ENCODE results near the gene CDH23. TPM values are rescaled to one million over a fixed set of nuclear protein-coding genes. Genes with fewer than 3 reads are reported as not detected.
A peak's percentile ranks its signal among the peaks of the same experiment; 100 is the strongest.

The CDH23 gene
- total RNA-seq, 1 experiment from 2014 or later = 2.1 TPM

DNA sequence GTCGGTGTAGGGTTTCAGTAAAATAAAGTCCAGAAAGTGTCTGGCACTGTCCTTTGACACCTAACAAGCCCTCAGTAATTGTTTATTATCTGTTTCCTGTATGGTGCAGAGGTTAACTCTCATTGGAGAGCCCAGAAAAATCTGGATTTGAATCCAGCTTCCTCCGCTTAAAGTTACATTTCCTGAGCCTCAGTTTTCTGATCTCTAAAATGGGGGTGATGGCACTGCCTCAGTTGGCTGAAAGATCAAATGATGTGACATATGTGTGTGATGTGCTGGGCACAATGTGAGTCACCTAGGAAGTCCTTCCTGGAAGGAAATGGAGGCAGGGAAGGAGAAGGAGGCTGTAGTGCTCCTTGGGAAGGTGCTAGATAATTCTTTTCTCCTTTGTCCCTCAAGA is 14.7 kb upstream of the CDH23 start:
- no peak overlapping the region for H3K9ac ChIP-seq (ENCODE audit: low read length)
- no peaks in the 10 kb centered on the region for H3K27me3 ChIP-seq (ENCODE audit: low read length)
- H3K4me2 ChIP-seq (ENCODE audit: low read depth, low read length, poor library complexity, severe bottlenecking) = no peak overlapping the region
- H3K79me2 ChIP-seq (ENCODE audit: low read length) = no peaks in the 10 kb centered on the region
- H3K9me3 ChIP-seq (ENCODE audit: low read length) = no peaks in the 10 kb centered on the region
- DNase-seq = no peak
- no peak overlapping the region for H2AFZ ChIP-seq (ENCODE audit: low read length)
- H3K4me3 ChIP-seq (ENCODE audit: low read length) = no peak overlapping the region
- no peaks in the 10 kb centered on the region for H3K36me3 ChIP-seq (ENCODE audit: insufficient read depth, low read length)
- H3K4me1 ChIP-seq (ENCODE audit: low read length) = peaks cover 19% of the 10 kb centered on the region
- no peak overlapping the region for H3K27ac ChIP-seq (ENCODE audit: low read length)
- no peaks in the 10 kb centered on the region for H4K20me1 ChIP-seq (ENCODE audit: insufficient read depth, low read depth, low read length)
- H3K9me2 ChIP-seq (replicated peaks; ENCODE audit: insufficient read depth, low read length) = no peaks in the 10 kb centered on the region

DNA sequence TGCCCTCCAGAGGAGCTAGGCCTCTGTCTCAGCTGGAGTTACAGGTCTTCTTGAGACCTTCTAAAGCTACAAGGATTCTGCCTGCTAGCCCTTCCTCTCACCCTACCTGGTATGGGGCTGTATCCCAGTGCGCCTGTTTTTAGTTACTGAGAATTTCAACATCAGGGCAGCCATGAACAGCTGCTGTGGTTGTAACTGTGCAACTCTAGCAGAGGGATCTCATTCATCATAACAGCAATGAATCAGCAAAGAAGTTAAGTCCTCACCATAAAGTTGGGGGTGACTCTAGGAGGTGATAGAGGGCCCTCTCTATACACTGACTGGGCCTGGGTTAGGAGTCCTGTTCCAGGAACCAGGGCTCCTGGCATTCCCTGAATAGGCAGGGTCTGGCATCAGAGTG is 14.0 kb upstream of the CDH23 start:
- no peaks in the 10 kb centered on the region for H3K79me2 ChIP-seq (ENCODE audit: low read length)
- H3K9me2 ChIP-seq (replicated peaks; ENCODE audit: insufficient read depth, low read length) = no peaks in the 10 kb centered on the region
- no peaks in the 10 kb centered on the region for H4K20me1 ChIP-seq (ENCODE audit: insufficient read depth, low read depth, low read length)
- H3K4me2 ChIP-seq (ENCODE audit: low read depth, low read length, poor library complexity, severe bottlenecking) = no peak overlapping the region
- peaks cover 15% of the 10 kb centered on the region for H3K4me1 ChIP-seq (ENCODE audit: low read length)
- no peaks in the 10 kb centered on the region for H3K27me3 ChIP-seq (ENCODE audit: low read length)
- no peaks in the 10 kb centered on the region for H3K9me3 ChIP-seq (ENCODE audit: low read length)
- no peak overlapping the region for H3K9ac ChIP-seq (ENCODE audit: low read length)
- no peak for DNase-seq
- no peak overlapping the region for H3K27ac ChIP-seq (ENCODE audit: low read length)
- H3K36me3 ChIP-seq (ENCODE audit: insufficient read depth, low read length) = no peaks in the 10 kb centered on the region
- H2AFZ ChIP-seq (ENCODE audit: low read length) = no peak overlapping the region
- H3K4me3 ChIP-seq (ENCODE audit: low read length) = no peak overlapping the region

GRCh38 chr10:71383972-71384687 is 12.6 kb upstream of the CDH23 start:
- Histone ChIP-seq H2AFZ (ENCODE audit: low read length) (no peak overlapping the region), H3K9ac (ENCODE audit: low read length) (no peak overlapping the region), H3K27ac (ENCODE audit: low read length) (no peak overlapping the region), H3K79me2 (ENCODE audit: low read length) (no peaks in the 10 kb centered on the region), H3K4me1 (ENCODE audit: low read length) (peaks cover 2% of the 10 kb centered on the region), H3K27me3 (ENCODE audit: low read length) (no peaks in the 10 kb centered on the region), H3K9me3 (ENCODE audit: low read length) (no peaks in the 10 kb centered on the region), H3K4me3 (ENCODE audit: low read length) (no peak overlapping the region), H3K36me3 (ENCODE audit: insufficient read depth, low read length) (no peaks in the 10 kb centered on the region), H3K4me2 (ENCODE audit: low read depth, low read length, poor library complexity, severe bottlenecking) (no peak overlapping the region), H4K20me1 (ENCODE audit: insufficient read depth, low read depth, low read length) (no peaks in the 10 kb centered on the region), H3K9me2 (replicated peaks; ENCODE audit: insufficient read depth, low read length) (no peaks in the 10 kb centered on the region)
- peak; percentile 82 for DNase-seq

GRCh38 chr10:71388171-71388570 is 8.5 kb upstream of the CDH23 start:
- Histone ChIP-seq H3K79me2 (ENCODE audit: low read length) (no peaks in the 10 kb centered on the region), H4K20me1 (ENCODE audit: insufficient read depth, low read depth, low read length) (no peaks in the 10 kb centered on the region), H3K36me3 (ENCODE audit: insufficient read depth, low read length) (no peaks in the 10 kb centered on the region), H3K9me2 (replicated peaks; ENCODE audit: insufficient read depth, low read length) (no peaks in the 10 kb centered on the region), H3K4me1 (ENCODE audit: low read length) (no peaks in the 10 kb centered on the region), H2AFZ (ENCODE audit: low read length) (no peak overlapping the region), H3K4me2 (ENCODE audit: low read depth, low read length, poor library complexity, severe bottlenecking) (no peak overlapping the region), H3K27me3 (ENCODE audit: low read length) (no peaks in the 10 kb centered on the region), H3K9me3 (ENCODE audit: low read length) (no peaks in the 10 kb centered on the region), H3K9ac (ENCODE audit: low read length) (no peak overlapping the region), H3K4me3 (ENCODE audit: low read length) (no peak overlapping the region), H3K27ac (ENCODE audit: low read length) (no peak overlapping the region)
- DNase-seq = no peak

DNA sequence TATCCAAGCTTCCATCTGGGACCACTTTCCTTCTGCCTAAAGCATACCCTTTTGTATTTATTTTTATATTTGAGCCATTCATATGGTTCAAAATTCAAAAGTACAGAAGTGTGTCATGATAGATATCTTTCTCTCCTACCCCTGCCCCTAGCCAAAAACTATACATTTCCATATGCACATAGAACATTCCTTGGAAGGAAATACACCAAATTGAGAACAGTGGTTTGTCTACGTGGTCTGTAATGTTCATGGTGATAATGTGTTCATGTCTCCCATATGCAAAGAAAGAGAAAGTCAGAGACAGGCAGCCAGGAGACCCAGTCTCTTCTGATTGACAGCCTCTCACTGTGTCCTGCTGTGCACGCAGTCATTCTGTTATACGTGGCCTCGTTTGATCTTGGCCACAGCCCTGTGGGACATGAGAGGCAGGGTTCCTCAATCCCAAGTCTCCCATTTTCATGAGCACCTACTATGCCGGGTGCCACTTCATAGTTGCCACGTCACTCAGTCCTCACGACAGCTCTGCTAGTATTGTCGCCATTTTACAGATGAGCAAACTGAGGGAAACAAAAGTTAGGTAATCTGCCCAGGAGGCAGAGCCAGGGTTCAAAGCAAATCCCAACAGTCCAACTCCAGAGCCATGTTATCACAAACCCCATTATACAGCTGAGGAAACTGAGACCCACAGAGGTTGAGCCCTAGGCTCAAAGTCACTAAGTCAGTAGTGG is 8.0 kb upstream of the CDH23 start:
- H2AFZ ChIP-seq (ENCODE audit: low read length) = no peak overlapping the region
- no peaks in the 10 kb centered on the region for H3K27me3 ChIP-seq (ENCODE audit: low read length)
- H3K79me2 ChIP-seq (ENCODE audit: low read length) = no peaks in the 10 kb centered on the region
- no peaks in the 10 kb centered on the region for H4K20me1 ChIP-seq (ENCODE audit: insufficient read depth, low read depth, low read length)
- no peaks in the 10 kb centered on the region for H3K4me1 ChIP-seq (ENCODE audit: low read length)
- no peak overlapping the region for H3K4me2 ChIP-seq (ENCODE audit: low read depth, low read length, poor library complexity, severe bottlenecking)
- H3K4me3 ChIP-seq (ENCODE audit: low read length) = no peak overlapping the region
- no peak overlapping the region for H3K27ac ChIP-seq (ENCODE audit: low read length)
- no peaks in the 10 kb centered on the region for H3K36me3 ChIP-seq (ENCODE audit: insufficient read depth, low read length)
- H3K9me2 ChIP-seq (replicated peaks; ENCODE audit: insufficient read depth, low read length) = no peaks in the 10 kb centered on the region
- no peaks in the 10 kb centered on the region for H3K9me3 ChIP-seq (ENCODE audit: low read length)
- DNase-seq = no peak
- no peak overlapping the region for H3K9ac ChIP-seq (ENCODE audit: low read length)

DNA sequence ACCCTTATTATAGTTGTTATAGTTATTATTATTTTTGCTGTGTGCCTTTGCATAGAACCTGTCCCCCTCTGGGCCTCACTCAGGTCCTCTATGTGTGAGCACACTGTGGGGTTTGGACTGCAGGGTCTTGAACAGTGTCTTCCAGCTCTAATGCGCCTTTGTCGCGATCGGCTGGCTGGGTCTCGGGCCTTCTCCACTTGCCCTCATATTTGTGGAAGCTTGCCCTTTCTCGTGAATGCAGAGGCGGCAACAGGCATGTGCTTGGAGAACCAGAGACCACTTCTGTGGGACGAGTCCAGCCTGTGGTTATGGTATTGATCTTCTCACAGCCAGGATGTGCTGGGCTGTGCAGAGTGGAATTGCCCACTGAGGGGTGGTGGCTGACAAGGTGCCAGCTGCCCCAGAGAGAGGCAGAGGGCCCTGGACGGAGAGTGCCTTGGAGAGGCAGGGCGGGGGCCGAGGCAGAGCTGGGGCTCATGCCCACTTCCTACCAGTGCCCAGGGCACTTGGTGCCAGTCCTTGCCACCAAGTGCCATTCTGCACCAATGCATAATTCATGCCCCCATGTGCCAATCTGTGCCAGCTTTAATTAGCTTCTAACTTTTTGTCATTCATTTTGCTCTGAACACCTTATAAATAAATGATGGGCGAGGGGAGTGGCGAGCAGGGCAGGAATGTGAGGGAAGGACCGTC is 6.8 kb upstream of the CDH23 start:
- Histone ChIP-seq H3K4me3 (ENCODE audit: low read length) (no peak overlapping the region), H3K79me2 (ENCODE audit: low read length) (no peaks in the 10 kb centered on the region), H3K9ac (ENCODE audit: low read length) (no peak overlapping the region), H4K20me1 (ENCODE audit: insufficient read depth, low read depth, low read length) (no peaks in the 10 kb centered on the region), H3K4me2 (ENCODE audit: low read depth, low read length, poor library complexity, severe bottlenecking) (no peak overlapping the region), H3K36me3 (ENCODE audit: insufficient read depth, low read length) (no peaks in the 10 kb centered on the region), H3K9me2 (replicated peaks; ENCODE audit: insufficient read depth, low read length) (no peaks in the 10 kb centered on the region), H3K9me3 (ENCODE audit: low read length) (no peaks in the 10 kb centered on the region), H2AFZ (ENCODE audit: low read length) (no peak overlapping the region), H3K4me1 (ENCODE audit: low read length) (no peaks in the 10 kb centered on the region), H3K27ac (ENCODE audit: low read length) (no peak overlapping the region), H3K27me3 (ENCODE audit: low read length) (no peaks in the 10 kb centered on the region)
- no peak for DNase-seq

DNA sequence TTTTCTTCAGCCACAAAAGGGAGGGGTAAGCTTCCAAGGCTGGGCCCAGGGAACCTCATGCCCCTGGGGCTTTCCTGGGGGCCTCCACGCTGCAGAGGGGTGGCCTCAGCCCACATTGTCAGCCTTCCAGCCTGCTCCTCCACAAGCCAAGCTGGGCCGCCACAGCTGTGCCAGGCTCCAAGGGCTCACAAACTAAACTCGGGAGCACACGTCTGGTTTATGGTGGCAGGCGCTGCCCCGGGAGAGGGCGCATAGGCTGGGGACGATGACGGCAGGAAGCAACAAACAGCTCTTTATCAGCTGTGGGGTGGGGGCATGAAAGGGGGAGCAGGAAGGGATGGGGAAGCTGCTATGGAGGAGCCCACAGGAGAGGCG is 6.3 kb upstream of the CDH23 start:
- H2AFZ ChIP-seq (ENCODE audit: low read length) = no peak overlapping the region
- H3K4me1 ChIP-seq (ENCODE audit: low read length) = no peaks in the 10 kb centered on the region
- no peaks in the 10 kb centered on the region for H3K9me3 ChIP-seq (ENCODE audit: low read length)
- H3K36me3 ChIP-seq (ENCODE audit: insufficient read depth, low read length) = no peaks in the 10 kb centered on the region
- no peaks in the 10 kb centered on the region for H3K9me2 ChIP-seq (replicated peaks; ENCODE audit: insufficient read depth, low read length)
- no peak overlapping the region for H3K4me3 ChIP-seq (ENCODE audit: low read length)
- H3K9ac ChIP-seq (ENCODE audit: low read length) = no peak overlapping the region
- no peak overlapping the region for H3K27ac ChIP-seq (ENCODE audit: low read length)
- H3K4me2 ChIP-seq (ENCODE audit: low read depth, low read length, poor library complexity, severe bottlenecking) = no peak overlapping the region
- no peaks in the 10 kb centered on the region for H4K20me1 ChIP-seq (ENCODE audit: insufficient read depth, low read depth, low read length)
- no peak for DNase-seq
- no peaks in the 10 kb centered on the region for H3K27me3 ChIP-seq (ENCODE audit: low read length)
- no peaks in the 10 kb centered on the region for H3K79me2 ChIP-seq (ENCODE audit: low read length)

DNA sequence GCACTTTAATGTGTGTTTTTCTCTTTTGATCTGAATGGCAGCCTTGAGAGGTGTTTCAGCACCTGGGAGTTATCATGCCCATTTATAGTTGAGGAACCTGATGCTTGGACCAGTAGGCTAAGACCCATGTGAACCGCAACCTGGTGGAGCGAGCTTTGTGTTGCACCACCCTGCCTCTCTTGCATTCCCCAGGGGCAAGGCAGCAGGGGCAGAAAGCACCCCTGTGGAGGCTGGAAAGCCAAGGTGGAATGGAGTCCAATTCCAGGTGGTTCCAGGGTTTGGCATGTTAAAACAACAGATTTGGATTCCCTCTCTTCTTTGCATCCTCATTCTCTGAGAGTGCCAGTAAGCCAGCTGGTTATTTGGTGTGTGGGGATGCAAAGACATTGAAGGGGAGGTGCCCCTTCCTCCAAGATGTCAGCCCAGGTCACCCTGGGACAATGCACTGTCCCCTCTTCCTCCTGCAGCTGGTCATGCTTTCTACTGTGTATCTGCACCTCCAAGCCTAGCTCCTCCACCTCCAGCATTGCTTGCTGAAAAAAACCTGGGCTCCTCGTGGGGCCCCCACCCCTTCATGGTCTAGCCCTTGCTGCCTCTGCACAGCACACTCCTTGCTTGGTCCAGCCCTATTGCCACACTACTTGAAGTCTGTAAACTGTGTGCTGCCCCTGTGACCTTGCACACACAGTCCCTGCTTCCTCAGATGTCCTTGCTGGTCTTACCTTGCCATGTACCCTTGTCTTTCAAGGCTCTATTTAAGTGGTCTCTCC is 5.6 kb upstream of the CDH23 start:
- Histone ChIP-seq H3K9ac (ENCODE audit: low read length) (no peak overlapping the region), H3K27me3 (ENCODE audit: low read length) (no peaks in the 10 kb centered on the region), H3K4me1 (ENCODE audit: low read length) (no peaks in the 10 kb centered on the region), H3K9me3 (ENCODE audit: low read length) (no peaks in the 10 kb centered on the region), H2AFZ (ENCODE audit: low read length) (no peak overlapping the region), H3K4me2 (ENCODE audit: low read depth, low read length, poor library complexity, severe bottlenecking) (no peak overlapping the region), H3K9me2 (replicated peaks; ENCODE audit: insufficient read depth, low read length) (no peaks in the 10 kb centered on the region), H4K20me1 (ENCODE audit: insufficient read depth, low read depth, low read length) (no peaks in the 10 kb centered on the region), H3K4me3 (ENCODE audit: low read length) (no peak overlapping the region), H3K27ac (ENCODE audit: low read length) (no peak overlapping the region), H3K79me2 (ENCODE audit: low read length) (no peaks in the 10 kb centered on the region), H3K36me3 (ENCODE audit: insufficient read depth, low read length) (no peaks in the 10 kb centered on the region)
- no peak for DNase-seq

Data from Karpas-422 (cell line).